Keratinocyte (primary cell): ENCODE results near the gene GLTPD2. TPM values are rescaled to one million over a fixed set of nuclear protein-coding genes. Genes with fewer than 3 reads are reported as not detected.

Source experiments
- DNase-seq: peaks from one replicate; pipeline ENCODE4 v3.0.0-alpha.2; 2011; ENCODE audit warnings: low read depth, missing footprints, low spot score
- FAIRE-seq: peaks from 2 replicates; lab custom pipeline; 2011; peaks lifted over from hg19 to GRCh38; lab: Jason Lieb, UNC
- H2AFZ ChIP-seq: 2 replicates; pipeline ENCODE4 v1.6.0; 2012; ENCODE audit warnings: low read length, control low read depth, inconsistent platforms; ENCODE audit not compliant: control insufficient read depth
- H3K27ac ChIP-seq: 2 replicates; pipeline ENCODE4 v1.5.1; 2011; ENCODE audit warnings: low read length; ENCODE audit not compliant: control insufficient read depth, insufficient read depth
- H3K27me3 ChIP-seq: 3 replicates; pipeline ENCODE4 v1.6.0; 2011; ENCODE audit warnings: low read length; ENCODE audit not compliant: control insufficient read depth, insufficient read depth; ENCODE audit errors: extremely low read depth
- H3K36me3 ChIP-seq, 2 experiments: 2 replicates in 1 of 2; 3 replicates in 1 of 2; pipeline ENCODE4 v1.5.1; 2011; ENCODE audit warnings: low read length in 2 of 2, mild to moderate bottlenecking in 1 of 2; ENCODE audit not compliant: control insufficient read depth in 2 of 2, insufficient read depth in 2 of 2; ENCODE audit errors: extremely low read depth in 1 of 2
- H3K4me1 ChIP-seq: 3 replicates; pipeline ENCODE4 v1.5.1; 2011; ENCODE audit warnings: low read length; ENCODE audit not compliant: control insufficient read depth, insufficient read depth; ENCODE audit errors: extremely low read depth
- H3K4me2 ChIP-seq: 3 replicates; pipeline ENCODE4 v1.6.0; 2011; ENCODE audit warnings: low read depth, low read length; ENCODE audit not compliant: control insufficient read depth, insufficient read depth; ENCODE audit errors: extremely low read depth
- H3K4me3 ChIP-seq, 3 experiments: fragments of 200-600 bp in 1 of 3; sonication (generic) in 1 of 3; 2 replicates in 2 of 3; 3 replicates in 1 of 3; pipeline ENCODE4 v1.5.1; 2011 to 2016; ENCODE audit warnings: low read length in 3 of 3, mild to moderate bottlenecking in 3 of 3, control low read depth in 2 of 3, inconsistent platforms in 1 of 3, low read depth in 1 of 3, mixed read lengths in 1 of 3, mixed run types in 1 of 3, moderate library complexity in 1 of 3; ENCODE audit not compliant: control insufficient read depth in 2 of 3, insufficient read depth in 2 of 3; ENCODE audit errors: extremely low read depth in 1 of 3
- H3K79me2 ChIP-seq: 2 replicates; pipeline ENCODE4 v1.6.0; 2012; ENCODE audit warnings: low read length; ENCODE audit not compliant: control insufficient read depth, insufficient read depth
- H3K9ac ChIP-seq: 3 replicates; pipeline ENCODE4 v1.6.0; 2011; ENCODE audit warnings: low read length; ENCODE audit not compliant: control insufficient read depth, insufficient read depth; ENCODE audit errors: extremely low read depth
- H3K9me1 ChIP-seq: 3 replicates; pipeline ENCODE4 v1.6.0; 2011; ENCODE audit warnings: low read length; ENCODE audit not compliant: control insufficient read depth, insufficient read depth; ENCODE audit errors: extremely low read depth
- H3K9me3 ChIP-seq: 2 replicates; pipeline ENCODE4 v1.5.1; 2012; ENCODE audit warnings: low read depth, low read length; ENCODE audit not compliant: control insufficient read depth
- H4K20me1 ChIP-seq: 3 replicates; pipeline ENCODE4 v1.6.0; 2011; ENCODE audit warnings: low read length; ENCODE audit not compliant: control insufficient read depth, insufficient read depth; ENCODE audit errors: extremely low read depth
- EZH2 ChIP-seq: IDR thresholded peaks from one replicate; pipeline ENCODE4 v1.6.1; 2012; ENCODE audit warnings: inconsistent platforms, mild to moderate bottlenecking, low read length, moderate library complexity
- dilution Hi-C: fragments of 300-500 bp; cut with MboI; formaldehyde crosslinking; loops from one replicate; pipeline ENCODE4 v1.7.0; 2020; ENCODE audit warnings: low sequenced_read_pairs; ENCODE audit not compliant: extremely low pct_ligation_motif_present
- polyA plus RNA-seq, 5 experiments: library from polyadenylated mRNA; depleted of rRNA in 3 of 5; stranded (reverse) in 3 of 5; stranded (forward) in 1 of 5; unstranded in 1 of 5; fragments of >200 nt; gene quantifications; 1 replicate in 1 of 5; 2 replicates in 3 of 5; 3 replicates in 1 of 5; pipeline versions ENCODE4 v1.2.1 to v1.2.3, GENCODE V29; 2011 to 2012; ENCODE audit warnings: missing spikeins in 2 of 5, low read depth in 1 of 5, low replicate concordance in 1 of 5
- TF ChIP-seq, protein P1 (sequence below), 3 experiments: IDR thresholded peaks in 1 of 3; conservative IDR thresholded peaks in 1 of 3; optimal IDR thresholded peaks in 1 of 3; 2 replicates in 2 of 3; 3 replicates in 1 of 3; pipeline versions ENCODE3 to v1.5.1; 2011; ENCODE audit warnings: low read length in 3 of 3, mild to moderate bottlenecking in 3 of 3, moderate library complexity in 2 of 3, control low read depth in 1 of 3, inconsistent platforms in 1 of 3; ENCODE audit not compliant: insufficient read depth in 2 of 3; ENCODE audit errors: extremely low read depth in 1 of 3

The GLTPD2 gene
- polyA plus RNA-seq, 1 donor (not counting 4 experiments of a cell fraction or from before 2014, with no cell fraction given) = not detected

DNA sequence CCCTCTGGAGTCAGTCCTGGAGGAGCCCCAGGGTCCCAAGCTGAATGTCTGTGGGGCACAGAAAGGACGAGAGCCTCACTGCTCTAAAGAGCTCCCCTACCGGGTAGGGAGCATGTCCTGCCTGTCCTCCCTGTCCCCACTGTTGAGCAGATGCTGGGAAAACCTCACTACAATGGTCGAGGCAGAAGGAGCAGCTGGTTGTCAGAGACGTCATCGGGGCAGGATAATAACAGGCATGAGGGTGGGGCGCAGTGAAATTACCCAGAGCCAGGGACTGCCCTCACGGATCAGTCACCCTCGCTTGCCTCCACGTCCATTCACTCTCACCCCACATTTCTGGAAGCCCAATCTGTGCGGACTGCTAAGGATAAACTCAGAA lies 16.5 kb upstream of the GLTPD2 start:
- H2AFZ ChIP-seq = no peak overlapping the region
- TF ChIP-seq EZH2 = no peak
- TF ChIP-seq, protein P1, sequence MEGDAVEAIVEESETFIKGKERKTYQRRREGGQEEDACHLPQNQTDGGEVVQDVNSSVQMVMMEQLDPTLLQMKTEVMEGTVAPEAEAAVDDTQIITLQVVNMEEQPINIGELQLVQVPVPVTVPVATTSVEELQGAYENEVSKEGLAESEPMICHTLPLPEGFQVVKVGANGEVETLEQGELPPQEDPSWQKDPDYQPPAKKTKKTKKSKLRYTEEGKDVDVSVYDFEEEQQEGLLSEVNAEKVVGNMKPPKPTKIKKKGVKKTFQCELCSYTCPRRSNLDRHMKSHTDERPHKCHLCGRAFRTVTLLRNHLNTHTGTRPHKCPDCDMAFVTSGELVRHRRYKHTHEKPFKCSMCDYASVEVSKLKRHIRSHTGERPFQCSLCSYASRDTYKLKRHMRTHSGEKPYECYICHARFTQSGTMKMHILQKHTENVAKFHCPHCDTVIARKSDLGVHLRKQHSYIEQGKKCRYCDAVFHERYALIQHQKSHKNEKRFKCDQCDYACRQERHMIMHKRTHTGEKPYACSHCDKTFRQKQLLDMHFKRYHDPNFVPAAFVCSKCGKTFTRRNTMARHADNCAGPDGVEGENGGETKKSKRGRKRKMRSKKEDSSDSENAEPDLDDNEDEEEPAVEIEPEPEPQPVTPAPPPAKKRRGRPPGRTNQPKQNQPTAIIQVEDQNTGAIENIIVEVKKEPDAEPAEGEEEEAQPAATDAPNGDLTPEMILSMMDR (optimal IDR thresholded peaks at IDR 0.05 in 1 of 3, IDR thresholded peaks at IDR 0.05 in 1 of 3, conservative IDR thresholded peaks at IDR 0.05 in 1 of 3; ENCODE audit: extremely low read depth in 1 of 3, insufficient read depth in 2 of 3, low read length in 3 of 3) = no peak
- H3K4me3 ChIP-seq = no peak overlapping the region
- H3K36me3 ChIP-seq = no peaks in the 10 kb centered on the region
- FAIRE-seq = no peak
- H3K4me1 ChIP-seq = no peaks in the 10 kb centered on the region
- H3K9me1 ChIP-seq = no peaks in the 10 kb centered on the region
- dilution Hi-C loops = no loop called here
- no peaks in the 10 kb centered on the region for H3K9me3 ChIP-seq
- no peaks in the 10 kb centered on the region for H3K79me2 ChIP-seq
- no peak for DNase-seq
- H3K9ac ChIP-seq = no peak overlapping the region
- no peak overlapping the region for H3K27ac ChIP-seq
- no peak overlapping the region for H3K4me2 ChIP-seq
- peaks cover 13% of the 10 kb centered on the region for H3K27me3 ChIP-seq
- H4K20me1 ChIP-seq = no peaks in the 10 kb centered on the region

DNA sequence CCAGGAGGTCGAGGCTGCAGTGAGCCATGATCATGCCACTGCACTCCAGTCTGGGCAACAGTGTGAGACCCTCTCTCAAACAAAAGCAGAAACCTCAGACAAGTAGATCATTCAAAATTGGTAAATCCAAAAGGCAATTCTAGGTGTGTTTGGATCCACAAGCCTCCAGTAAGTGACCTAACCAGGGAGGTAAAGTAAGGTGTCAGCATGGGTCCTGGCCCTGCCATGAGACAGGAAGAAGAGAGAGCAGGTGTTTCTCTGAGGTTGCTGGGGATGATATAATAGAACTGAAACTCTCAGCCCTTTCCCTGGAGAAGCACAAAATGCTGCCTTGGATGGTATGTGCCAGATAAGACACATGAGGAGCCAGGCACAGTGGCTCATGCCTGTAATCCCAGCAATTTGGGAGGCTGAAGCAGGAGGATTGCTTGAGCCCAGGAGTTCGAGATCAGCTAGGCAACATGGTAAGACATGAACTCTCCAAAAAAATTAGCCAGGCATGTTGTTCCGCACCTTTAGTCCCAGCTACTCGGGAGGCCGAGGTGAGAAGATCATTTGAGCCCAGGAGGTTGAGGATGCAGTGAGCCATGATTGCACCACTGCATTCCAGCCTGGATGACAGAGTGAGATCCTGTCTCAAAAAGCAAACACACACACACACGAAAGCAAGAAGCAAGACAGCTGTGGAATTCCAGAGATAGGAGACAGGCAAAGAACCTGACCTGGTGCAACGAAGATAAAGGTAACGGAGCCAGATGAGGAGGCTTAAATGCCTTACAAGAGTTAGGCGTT lies 10.6 kb upstream of the GLTPD2 start:
- Histone ChIP-seq H3K4me2 (no peak overlapping the region), H3K4me3 (no peak overlapping the region), H2AFZ (no peak overlapping the region), H3K36me3 (no peaks in the 10 kb centered on the region), H3K4me1 (no peaks in the 10 kb centered on the region), H3K9ac (no peak overlapping the region), H3K27ac (no peak overlapping the region), H3K9me3 (no peaks in the 10 kb centered on the region), H3K79me2 (no peaks in the 10 kb centered on the region), H4K20me1 (no peaks in the 10 kb centered on the region), H3K27me3 (peaks cover 20% of the 10 kb centered on the region), H3K9me1 (no peaks in the 10 kb centered on the region)
- FAIRE-seq (no peak), DNase-seq (no peak)
- dilution Hi-C loops = no loop called here
- TF ChIP-seq, protein P1 (optimal IDR thresholded peaks at IDR 0.05 in 1 of 3, IDR thresholded peaks at IDR 0.05 in 1 of 3, conservative IDR thresholded peaks at IDR 0.05 in 1 of 3; ENCODE audit: extremely low read depth in 1 of 3, insufficient read depth in 2 of 3, low read length in 3 of 3) = no peak
- no peak for TF ChIP-seq EZH2
